ENCODE data around the gene SLBP. TPM values are rescaled to one million over a fixed set of nuclear protein-coding genes. Genes with fewer than 3 reads are reported as not detected.

Gene SLBP
- total and polyA plus RNA-seq, 2 of the 8 experiments (the other 6 are each of a cell fraction or from before 2014, with no cell fraction given) = 44.1 to 49.0 TPM

DNA sequence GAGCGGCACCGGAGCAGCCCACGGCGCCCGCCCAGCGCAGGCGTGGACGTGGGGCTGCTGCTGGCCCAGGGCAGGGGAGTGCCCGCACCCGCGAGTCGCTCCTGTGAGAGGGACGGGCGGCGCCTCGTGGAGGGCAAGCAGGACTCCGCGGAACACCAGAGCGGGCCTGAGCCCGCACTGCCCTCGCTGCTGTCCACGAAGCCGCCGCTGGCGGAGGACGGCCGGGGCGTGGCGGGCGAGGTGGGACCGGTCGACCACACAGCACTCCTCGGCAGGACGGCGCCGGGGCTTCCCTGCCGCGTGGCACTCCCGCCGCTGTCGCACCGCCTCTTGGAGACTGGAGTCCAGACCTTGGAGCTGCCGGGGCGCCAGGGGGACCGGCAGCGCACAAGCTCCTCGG lies 57.0 kb downstream of the SLBP start (continued):
- TF ChIP-seq CHD7 (IDR thresholded peaks at IDR 0.05; ENCODE audit: insufficient replicate concordance, low read length) (no peak), HDAC2 (IDR thresholded peaks at IDR 0.05; ENCODE audit: borderline replicate concordance in 1 of 2, low read depth in 2 of 2, low read length in 2 of 2) (no peak), ZNF274 (IDR thresholded peaks at IDR 0.05; ENCODE audit: borderline replicate concordance, extremely low read depth, low read length) (no peak), RAD21 (IDR thresholded peaks at IDR 0.05 in 1 of 2, conservative IDR thresholded peaks at IDR 0.05 in 1 of 2; ENCODE audit: low read depth in 2 of 2, low read length in 2 of 2) (no peak), SIN3A (conservative IDR thresholded peaks at IDR 0.05 in 1 of 2, IDR thresholded peaks at IDR 0.05 in 1 of 2; ENCODE audit: low read depth in 1 of 2, low read length in 2 of 2) (no peak), POU5F1 (IDR thresholded peaks at IDR 0.05; ENCODE audit: low read depth, low read length) (no peak), BACH1 (IDR thresholded peaks at IDR 0.05; ENCODE audit: low read length) (no peak), TAF7 (optimal IDR thresholded peaks at IDR 0.05; ENCODE audit: borderline replicate concordance, low read depth, low read length) (no peak), NRF1 (IDR thresholded peaks at IDR 0.05; ENCODE audit: low read depth, low read length) (no peak)

All from H1 (cell line).